ENCODE measurements around the gene ETNK2.
"Not testable (repeated sequence)": the region's sequence is repeated elsewhere in the genome, so short reads cannot be mapped to it uniquely, and the experiment has no call there.

ETNK2 gene

DNA sequence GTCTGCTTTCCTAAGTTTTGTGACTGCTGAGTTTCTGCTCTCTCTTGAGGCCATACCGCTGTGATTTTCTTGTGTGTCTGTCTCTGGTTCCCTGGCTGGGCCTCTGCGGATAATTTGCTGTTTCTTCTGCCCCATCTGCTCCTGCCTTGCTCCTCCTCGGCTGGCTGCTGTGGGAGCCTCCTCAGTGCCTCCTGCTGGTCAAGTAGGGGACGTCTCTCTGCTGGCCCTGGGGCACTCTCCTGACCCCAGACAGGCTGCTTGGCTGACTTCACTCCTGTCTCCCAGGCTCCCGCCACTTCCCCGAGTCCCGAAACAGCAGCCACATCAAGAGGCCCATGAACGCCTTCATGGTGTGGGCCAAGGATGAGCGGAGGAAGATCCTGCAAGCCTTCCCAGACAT is 28.5 kb downstream of the ETNK2 start:
- DNase-seq: peak; percentile 38

DNA sequence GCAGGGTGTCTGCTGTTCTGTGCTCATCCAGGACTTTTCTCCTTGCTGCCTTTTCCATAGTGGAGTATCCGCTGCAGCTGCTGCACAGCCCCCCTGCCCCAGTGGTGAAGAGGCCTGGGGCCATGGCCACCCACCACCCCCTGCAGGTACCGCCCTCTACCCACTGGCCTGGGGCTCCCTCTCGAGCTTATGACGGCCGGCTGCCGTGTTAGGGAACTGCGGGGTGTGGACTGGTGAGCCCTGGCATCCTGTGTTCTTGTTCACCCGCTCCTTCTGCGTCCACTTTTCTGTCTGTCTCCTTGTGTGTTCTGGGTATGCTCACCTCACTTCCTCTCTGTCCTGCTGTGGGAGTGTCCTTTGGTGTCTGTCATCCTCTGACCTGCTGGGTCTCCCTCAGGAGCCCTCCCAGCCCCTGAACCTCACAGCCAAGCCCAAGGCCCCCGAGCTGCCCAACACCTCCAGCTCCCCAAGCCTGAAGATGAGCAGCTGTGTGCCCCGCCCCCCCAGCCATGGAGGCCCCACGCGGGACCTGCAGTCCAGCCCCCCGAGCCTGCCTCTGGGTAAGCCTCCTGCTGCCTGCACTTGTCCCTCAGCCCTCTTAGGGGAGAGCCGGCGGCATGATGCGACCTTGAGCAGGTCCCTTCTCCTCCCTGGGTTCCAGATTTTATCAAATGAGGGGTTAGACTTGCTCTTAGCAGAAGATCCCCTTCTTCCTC is 29.8 kb downstream of the ETNK2 start:
- no peak for DNase-seq

DNA sequence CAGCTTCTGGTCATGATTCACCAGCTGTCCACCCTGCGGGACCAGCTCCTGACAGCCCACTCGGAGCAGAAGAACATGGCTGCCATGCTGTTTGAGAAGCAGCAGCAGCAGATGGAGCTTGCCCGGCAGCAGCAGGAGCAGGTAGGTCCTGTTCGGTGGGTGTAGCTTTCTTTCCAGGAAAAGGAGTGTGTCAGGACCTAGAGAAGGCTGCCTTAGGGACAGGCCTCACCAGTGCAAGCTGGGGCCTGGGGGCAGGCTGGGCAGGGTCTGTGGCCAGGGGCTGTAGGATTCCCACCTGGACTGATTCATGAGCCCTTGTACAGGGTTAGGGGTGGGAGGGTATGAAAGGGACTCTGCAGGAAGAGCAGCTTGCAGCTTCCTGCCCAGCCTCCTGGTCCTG is 35.3 kb downstream of the ETNK2 start:
- DNase-seq: no peak

DNA sequence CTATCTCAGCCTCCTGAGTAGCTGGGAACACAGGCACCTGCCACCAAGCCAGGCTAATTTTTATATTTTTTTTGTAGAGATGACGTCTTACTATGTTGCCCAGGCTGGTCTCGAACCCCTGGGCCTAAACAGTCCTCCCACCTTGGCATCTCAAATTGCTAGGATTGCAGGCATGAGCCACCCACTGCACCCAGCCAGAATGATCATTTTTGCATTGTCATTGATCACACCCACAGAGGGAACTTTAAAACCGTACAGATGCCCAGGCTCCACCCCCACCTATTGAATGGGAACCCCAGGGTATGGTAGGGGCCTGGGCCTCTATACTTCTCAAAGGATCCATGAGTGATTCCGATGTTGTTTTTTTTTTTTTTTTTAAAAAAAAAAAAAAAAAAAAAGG is 36.7 kb downstream of the ETNK2 start:
- no peak for DNase-seq

DNA sequence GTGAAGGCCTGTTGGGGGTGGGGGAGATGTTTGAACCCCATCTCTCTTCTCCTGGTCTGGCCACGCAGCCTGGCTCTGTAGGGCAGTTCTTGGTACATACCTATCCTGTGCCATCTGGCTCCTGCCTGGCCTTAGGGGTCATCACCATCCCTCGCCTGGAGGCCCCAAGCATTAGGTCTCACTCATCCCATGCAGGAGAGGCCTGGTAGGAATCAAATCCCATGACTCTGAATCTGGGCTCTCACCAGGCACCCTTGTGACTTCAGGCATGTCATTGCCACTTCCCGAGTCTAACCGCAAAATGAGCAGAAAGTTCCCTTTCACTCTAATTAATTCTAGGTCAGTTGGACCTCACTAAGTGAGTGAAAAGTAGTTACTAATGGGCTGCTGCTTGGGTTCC is 37.2 kb downstream of the ETNK2 start:
- no peak for DNase-seq

DNA sequence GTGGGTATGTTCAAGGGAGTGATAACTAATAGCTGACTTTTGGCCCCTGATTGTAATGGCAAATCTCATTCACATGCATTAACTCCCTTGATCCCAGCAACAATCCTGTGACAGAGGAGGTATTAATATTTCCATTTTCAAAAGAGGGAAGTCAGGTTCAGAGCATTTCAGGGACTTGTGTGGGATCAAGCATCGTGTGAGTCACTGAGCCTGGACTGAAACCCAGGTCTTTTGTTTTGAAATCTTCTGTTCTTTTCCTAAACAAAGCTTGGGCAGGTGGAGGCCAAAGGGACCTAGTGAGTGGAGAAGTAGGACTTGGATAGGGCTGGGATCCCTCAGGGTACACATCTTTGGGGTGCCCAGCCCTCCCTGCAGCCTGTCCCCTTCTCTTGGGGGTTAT is 37.9 kb downstream of the ETNK2 start:
- DNase-seq: no peak

DNA sequence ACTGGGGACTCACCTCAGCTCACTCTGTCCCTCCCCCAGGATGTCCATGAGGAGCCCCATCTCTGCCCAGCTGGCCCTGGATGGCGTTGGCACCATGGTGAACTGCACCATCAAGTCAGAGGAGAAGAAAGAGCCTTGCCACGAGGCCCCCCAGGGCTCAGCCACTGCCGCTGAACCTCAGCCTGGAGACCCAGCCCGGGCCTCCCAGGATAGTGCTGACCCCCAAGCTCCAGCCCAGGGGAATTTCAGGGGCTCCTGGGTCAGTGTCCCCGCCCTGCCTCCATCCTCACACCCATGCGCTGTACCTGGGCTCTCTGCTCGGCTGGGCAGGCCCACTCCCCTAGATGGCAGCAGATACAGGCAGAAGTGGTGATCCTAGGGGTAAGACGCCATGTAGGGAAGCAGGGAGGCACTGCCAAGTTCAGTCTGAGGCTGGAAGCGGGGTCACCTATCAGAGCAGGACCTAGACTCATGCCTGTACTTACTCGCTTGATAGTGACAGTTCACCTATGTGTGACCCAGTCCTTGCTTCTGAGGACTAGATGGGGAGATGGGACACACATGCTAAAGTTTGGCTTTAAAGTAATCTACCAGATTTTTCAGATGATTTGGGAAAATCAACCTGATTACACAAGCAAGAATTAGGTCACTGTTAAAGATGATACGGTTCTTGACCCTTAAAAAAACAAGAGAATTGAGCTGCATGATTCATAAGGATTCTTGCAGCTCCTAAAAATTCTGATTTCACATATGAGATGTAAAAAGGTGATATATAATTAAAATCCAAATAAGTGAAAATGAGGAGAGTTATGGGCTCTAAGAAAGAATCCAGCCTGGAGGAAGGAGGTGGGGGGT is 38.7 kb downstream of the ETNK2 start:
- DNase-seq: no peak

DNA sequence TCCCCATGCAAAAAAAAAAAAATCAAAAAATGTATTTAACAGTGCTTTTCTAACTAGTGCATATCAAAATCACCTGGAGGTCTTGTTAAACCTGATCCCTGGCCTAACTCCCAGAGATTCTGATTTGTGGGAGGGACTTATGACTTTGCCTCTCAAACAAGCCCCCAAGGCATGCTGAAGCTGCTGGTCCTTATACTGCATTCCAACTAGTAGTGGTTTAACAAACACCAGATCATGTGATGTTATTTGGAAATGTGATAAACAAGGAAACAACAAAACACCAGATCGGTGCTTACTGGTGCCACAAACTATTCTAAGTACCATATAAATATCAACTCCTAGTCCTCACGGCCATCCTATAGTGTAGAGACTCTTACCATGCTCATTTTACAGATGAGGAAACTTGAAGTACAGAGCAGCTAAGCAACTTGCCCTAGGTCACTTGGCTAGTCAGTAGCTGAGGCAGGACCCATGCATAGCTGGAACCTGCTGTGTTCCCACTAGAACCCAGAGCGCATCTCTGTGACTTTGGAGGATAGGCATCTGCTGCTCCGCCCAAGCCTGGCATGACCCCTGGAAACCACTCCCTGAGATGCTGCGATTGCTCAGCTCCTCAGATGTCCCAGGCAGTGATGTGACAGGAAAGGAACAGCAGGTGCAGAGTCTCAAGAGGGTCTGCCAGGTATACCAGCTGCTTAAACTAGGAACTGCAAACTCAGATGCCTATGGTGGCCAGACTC is 40.8 kb downstream of the ETNK2 start:
- DNase-seq: no peak

DNA sequence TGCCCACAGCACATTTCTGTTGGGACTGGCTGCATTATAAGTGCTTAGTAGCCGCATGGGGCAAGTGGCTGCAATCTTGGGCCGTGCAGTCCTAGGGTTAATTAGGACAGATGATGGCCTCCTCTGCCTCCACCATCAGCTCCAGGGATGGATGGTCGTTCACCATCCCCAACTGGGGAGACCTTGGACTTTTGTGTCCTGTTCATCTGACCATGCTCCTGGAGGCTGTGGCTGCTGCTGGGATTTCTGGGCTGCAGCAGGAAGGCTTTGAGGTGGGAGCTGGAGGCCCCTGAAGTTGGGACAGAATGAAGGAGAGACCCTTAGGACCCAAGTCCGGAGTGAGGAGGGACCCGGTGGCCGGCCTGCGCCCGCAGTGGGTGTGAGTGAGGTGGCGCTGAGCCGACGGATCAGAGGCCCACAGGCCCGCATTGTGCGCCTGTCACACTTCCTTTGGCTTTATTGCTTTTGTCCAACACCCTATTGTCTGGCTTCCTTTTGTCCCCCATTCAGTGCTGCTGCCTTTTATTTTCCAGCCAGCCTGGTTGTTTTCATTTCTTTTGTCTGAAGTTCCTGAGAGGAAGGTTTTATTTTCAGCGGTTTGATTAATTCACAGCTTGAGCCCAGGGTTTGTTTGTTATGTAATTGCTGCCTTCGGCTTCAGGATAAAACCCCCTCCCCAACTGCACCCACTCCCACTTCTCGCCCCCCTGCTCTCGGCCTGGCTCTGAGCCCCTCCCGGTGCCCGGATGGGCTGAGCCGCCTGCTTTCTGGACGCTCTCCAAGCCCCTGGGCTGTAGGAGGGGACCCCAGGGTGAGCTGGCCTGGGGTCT is 43.3 kb downstream of the ETNK2 start:
- no peak for DNase-seq

DNA sequence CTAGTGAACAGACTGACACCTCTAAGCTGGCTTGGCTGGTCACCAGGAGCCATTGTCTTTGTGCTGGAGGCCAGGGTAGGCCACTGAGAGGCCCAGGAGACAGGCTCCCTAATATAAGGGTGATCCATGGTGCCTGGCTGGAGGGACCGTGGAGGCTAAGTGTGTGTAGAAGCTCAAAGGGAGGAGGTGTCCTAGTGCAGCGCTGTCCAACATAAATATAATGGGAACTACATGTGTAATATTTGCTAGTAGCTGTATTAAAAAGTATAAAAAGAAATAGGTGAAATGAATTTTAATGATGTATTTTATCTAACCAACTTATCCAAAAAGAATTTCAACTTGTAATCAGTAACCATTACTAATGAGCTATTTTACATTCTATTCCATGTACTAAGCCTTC is 44.0 kb downstream of the ETNK2 start:
- no peak for DNase-seq

DNA sequence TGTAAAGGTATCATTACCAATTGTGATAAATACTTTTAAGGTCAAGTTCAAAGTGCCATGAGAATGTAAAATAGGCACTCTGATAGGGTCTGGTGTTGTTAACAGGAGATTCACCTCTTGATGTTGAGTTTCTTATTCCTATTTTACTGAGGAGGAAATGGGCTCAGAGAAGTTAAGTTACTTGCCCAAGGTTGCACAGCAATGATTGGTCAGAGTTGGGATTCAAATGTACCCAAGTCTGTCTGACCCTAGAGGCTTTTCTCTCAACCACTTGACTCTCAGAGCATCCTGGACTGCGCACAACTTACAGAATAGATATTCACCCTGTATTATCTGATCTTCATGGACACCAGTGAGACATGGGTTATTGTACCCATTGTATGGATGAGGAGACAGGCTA is 45.0 kb downstream of the ETNK2 start:
- DNase-seq: no peak

DNA sequence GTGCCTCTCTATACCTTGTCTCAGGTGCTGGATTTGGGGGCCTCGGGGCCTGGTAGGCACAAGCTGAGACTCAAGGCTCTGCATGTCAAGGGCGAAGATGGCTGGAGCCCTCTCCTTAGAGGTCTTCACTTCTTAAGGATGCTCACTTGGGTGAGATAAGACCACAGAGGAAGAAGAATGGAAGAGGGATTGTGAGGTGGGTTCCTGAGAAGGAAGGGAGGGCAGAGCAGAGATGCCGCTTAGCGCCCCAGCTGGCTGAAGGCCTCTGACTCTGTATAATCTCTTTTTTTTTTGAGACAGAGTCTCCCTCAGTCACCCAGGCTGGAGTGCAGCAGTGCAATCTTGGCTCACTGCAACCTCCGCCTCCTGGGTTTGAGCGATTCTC is 46.7 kb downstream of the ETNK2 start:
- no peak for DNase-seq

DNA sequence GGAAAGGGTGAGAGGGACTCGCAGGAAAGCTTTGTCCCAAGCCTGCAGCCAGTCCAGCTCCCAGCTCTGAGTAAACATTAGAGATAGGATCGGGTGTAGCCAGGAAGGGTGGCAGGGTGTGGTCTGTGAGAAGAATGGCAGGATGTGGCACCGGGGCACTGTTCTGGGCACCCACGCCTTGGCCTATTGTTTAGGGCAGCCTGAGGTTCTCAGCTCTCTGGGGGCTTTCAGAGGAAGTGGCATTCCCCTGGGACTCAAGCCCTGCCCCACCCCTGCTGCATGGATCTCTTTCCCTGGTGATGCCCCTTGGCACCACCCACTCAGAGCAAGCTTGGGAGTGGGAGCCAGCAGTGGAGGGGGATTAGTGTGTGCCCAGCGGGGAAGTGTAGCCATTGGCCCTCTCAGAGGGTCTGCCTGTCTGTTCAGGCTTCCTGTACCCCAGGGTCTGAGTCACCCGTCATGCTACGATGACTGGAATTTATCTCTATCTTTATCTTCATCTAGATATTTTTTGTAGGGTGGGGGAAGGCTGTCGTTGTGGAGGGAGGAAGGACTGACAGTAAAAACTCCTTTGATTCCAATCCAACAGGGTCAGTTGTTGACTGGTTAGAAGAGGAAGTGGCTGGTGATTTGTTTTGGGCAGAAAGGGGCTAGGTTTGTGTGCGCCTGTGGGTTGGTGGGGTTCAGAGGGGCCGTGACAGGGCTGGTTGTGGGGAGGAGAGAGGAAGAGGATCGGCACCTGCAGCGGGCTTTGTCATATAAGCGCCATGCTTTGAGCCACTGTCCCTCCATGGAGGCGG is 47.3 kb downstream of the ETNK2 start:
- peak; percentile 58 for DNase-seq

DNA sequence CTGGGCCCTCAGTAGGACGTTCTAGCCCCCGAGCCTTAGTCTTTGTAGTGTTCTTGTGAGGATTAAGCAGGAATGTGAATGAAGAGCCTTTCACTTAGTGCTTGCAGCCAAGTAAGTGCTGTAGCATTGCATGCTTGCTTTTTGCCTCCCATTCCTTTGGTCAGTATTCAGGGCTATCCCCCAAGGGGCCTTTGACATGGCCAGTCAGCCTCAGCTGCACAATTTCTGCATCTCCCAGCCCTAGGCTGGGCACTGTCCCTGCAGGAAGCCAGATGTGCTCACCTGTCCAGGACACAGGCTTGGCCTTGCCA is 48.5 kb downstream of the ETNK2 start:
- no peak for DNase-seq

DNA sequence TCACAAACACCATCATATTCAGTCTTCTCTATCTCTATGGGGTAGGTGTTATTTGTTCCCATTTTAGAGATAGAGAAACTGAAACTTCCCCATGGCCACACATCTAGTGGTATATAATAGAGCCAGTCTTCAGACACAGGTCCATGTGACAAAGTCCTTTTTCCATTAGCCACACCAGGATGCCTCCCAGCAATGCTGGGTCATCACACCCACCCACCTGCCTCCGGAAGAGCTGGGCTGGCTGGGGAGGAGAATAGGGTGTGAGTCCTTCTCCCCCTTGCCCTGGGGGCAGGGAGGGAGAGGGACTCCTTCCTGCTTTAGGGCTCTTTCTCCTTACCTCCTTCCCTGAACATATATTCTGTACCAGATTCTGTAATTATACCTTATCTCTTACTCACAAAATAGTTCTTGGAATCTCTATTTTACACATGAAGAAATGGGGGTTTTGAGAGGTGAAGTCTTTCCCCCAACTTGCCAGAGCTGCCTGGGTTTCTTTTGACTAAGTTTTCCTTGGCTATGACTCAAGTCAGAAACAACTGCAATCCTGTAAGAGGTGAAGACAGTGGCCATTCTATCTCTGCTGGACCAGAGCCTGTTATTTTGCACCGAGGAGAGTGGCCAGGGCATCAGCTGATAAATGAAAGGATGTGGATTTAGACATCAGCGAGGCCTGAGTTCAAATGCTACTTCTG is 49.0 kb downstream of the ETNK2 start:
- DNase-seq: peak; percentile 38

DNA sequence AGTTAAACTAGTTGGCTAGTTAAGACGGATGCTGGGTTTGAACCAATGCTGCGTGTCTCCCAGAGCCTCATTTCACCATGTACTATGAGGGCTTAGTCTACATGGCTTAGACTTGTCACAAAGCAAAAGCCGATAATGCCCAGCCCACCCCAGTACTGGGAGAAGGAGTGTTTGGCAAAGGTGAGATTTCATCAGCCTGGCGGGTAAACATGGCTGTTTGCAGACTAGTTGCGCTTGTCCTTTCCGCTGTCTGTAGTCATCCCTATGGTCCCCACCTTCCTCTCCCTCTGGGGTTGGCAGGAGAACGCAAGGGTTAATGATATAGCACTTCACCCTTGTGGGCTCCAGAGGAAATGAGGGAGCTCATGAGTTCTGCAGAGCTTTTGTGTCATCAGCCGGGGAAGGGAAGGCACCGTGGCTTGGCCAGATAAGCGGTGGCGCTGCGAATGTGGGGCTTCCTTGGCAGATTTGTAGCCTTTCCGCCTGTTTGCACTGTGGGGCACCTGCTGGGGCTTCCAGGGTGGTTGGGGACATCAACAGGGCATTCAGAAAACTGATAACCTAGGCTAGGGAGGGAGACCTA is 49.7 kb downstream of the ETNK2 start:
- DNase-seq: peak; percentile 46

DNA sequence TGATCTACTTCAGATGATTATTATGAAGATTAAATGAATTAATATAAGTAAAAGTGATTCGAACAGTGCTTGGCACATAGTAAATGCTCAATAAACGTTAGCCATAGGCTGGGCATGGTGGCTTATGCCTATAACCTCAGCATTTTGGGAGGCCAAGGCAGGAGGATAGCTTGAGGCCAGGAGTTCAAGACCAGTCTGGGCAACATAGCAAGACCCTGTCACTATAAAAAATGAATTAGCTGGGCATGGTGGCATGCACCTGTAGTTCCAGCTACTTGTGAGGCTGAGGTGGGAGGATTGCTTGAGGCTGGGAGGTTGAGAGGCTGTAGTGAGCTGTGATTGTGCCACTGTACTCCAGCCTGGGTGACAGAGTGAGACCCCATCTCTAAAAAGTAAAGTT is 52.1 kb downstream of the ETNK2 start:
- not testable (repeated sequence) for DNase-seq

DNA sequence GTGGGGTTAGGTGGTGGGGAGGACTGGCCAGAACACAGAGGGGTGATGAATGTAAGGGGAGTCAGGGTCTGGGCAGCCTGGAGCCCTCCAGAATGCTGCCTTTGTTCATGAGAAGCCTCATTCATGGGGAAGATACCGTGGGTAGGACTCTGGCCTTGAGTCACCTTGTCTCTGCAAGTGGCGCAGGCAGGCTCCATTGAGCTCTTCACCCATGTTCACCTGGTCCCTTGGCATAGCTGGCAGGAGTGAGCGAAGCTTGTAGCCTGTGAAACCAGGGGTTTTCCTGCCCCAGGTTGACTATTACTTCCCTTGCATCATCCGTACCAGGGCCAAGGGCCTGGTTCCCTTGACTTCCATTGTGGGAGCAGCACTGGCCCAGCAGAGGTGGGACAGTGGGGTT is 53.2 kb downstream of the ETNK2 start:
- no peak for DNase-seq

DNA sequence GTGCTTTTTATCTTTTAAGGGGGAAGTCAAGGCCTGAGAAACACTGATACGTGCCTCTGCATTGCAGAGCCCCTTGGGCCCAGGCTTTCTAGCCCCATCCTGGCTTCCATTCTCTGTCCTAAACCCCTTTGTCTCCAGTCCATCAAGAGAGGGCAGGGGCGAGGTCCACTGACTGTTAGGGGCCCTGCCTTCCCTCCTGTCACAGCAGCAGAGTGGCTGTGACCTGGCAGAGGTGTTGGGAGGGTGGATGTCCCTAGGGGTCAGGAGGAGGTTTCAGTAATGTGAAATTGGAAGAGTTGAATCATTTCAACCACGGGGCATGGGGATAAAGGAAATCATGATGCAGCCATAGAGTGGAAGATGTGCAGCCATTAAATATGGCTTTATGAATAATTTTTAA is 54.9 kb downstream of the ETNK2 start:
- no peak for DNase-seq

DNA sequence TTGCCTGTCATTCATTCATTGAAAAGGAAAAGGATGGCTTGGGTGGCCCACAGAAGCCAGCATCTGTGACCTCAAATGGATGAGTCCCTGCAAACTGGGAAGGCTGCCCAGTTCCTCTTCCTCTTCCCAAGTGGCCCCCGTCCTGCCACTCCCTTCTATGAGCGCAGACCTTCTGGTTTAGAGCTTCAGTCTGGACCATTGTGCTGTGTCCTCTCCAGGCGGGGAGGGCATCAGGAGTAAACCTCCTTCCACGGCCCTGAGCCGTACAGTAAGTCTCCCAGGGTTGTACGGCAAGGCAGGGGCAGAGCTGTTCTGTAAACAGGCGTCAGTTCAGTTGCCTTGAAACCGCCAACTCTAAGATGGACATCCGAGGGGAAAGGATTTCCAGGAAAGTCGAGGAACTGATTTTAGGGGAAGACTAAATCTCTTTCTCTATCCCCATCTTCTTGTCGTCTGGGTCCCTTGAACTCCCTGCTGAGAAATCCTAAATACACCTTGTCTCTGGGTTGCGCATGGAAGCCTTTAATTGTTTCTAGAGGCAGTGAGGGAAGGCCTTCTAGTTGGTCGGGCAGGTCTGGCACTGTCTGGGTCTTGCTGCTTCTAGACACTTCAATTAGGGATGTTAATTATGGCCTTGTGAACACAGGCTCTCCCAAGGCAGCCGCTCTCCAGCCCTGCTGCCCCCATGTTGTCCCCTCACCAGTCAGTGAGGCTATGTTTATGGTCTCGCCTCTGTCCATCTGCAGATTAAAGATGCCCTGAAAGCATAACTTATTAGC is 56.8 kb downstream of the ETNK2 start:
- DNase-seq: no peak
